ENCODE results near the gene KCNAB2.
"Not testable (repeated sequence)": the region's sequence is repeated elsewhere in the genome, so short reads cannot be mapped to it uniquely, and the experiment has no call there.

Gene KCNAB2

GRCh38 chr1:6059866-6060265 lies 14.2 kb downstream of the KCNAB2 start:
- Histone ChIP-seq H3K4me1 (ENCODE audit: insufficient read depth, low read length, severe bottlenecking) (no peaks in the 10 kb centered on the region), H3K4me2 (ENCODE audit: low read length) (no peak overlapping the region), H3K27me3 (ENCODE audit: insufficient read depth, low read length) (no peaks in the 10 kb centered on the region), H3K36me3 (ENCODE audit: insufficient read depth, low read length) (peaks cover 17% of the 10 kb centered on the region; the same call in 1 of the 2 replicates), H3K27ac (ENCODE audit: low read depth, low read length, poor library complexity, severe bottlenecking) (no peak overlapping the region), H3K9me2 (ENCODE audit: low read depth, low read length) (no peaks in the 10 kb centered on the region), H3K9ac (ENCODE audit: low read length) (no peak overlapping the region), H2AFZ (ENCODE audit: low read length) (no peak overlapping the region), H3F3A (ENCODE audit: insufficient read depth, low read length) (no peaks in the 10 kb centered on the region), H3K4me3 (ENCODE audit: low read depth, low read length, poor library complexity, severe bottlenecking) (no peak overlapping the region), H3K79me2 (ENCODE audit: insufficient read depth, low read length) (no peaks in the 10 kb centered on the region), H4K20me1 (ENCODE audit: insufficient read depth, low read length) (no peaks in the 10 kb centered on the region), H3K9me3 (ENCODE audit: low read length) (no peaks in the 10 kb centered on the region)
- no peak for TF ChIP-seq EZH2 (IDR thresholded peaks at IDR 0.05; ENCODE audit: borderline replicate concordance, low read length)
- TF ChIP-seq CTCF (IDR thresholded peaks at IDR 0.05; ENCODE audit: low read length) = no peak

- Histone ChIP-seq H3K9ac (ENCODE audit: low read length) (no peak overlapping the region), H4K20me1 (ENCODE audit: insufficient read depth, low read length) (no peaks in the 10 kb centered on the region), H3K9me3 (ENCODE audit: low read length) (no peaks in the 10 kb centered on the region), H3F3A (ENCODE audit: insufficient read depth, low read length) (no peaks in the 10 kb centered on the region), H3K36me3 (ENCODE audit: insufficient read depth, low read length) (peaks cover 28% of the 10 kb centered on the region), H3K27ac (ENCODE audit: low read depth, low read length, poor library complexity, severe bottlenecking) (no peak overlapping the region), H3K9me2 (ENCODE audit: low read depth, low read length) (no peaks in the 10 kb centered on the region), H3K79me2 (ENCODE audit: insufficient read depth, low read length) (no peaks in the 10 kb centered on the region), H3K4me1 (ENCODE audit: insufficient read depth, low read length, severe bottlenecking) (no peaks in the 10 kb centered on the region), H3K4me3 (ENCODE audit: low read depth, low read length, poor library complexity, severe bottlenecking) (no peak overlapping the region), H2AFZ (ENCODE audit: low read length) (no peak overlapping the region), H3K27me3 (ENCODE audit: insufficient read depth, low read length) (no peaks in the 10 kb centered on the region), H3K4me2 (ENCODE audit: low read length) (no peak overlapping the region)
- TF ChIP-seq EZH2 (IDR thresholded peaks at IDR 0.05; ENCODE audit: borderline replicate concordance, low read length) (no peak), CTCF (IDR thresholded peaks at IDR 0.05; ENCODE audit: low read length) (no peak)
These were observed 17.0 kb downstream of the KCNAB2 start for GRCh38 chr1:6062670-6063069.

- H3K9ac ChIP-seq (ENCODE audit: low read length); H3K4me3 ChIP-seq (ENCODE audit: low read depth, low read length, poor library complexity, severe bottlenecking); H3K27ac ChIP-seq (ENCODE audit: low read depth, low read length, poor library complexity, severe bottlenecking); H3F3A ChIP-seq (ENCODE audit: insufficient read depth, low read length); H3K79me2 ChIP-seq (ENCODE audit: insufficient read depth, low read length); H3K4me2 ChIP-seq (ENCODE audit: low read length); H3K4me1 ChIP-seq (ENCODE audit: insufficient read depth, low read length, severe bottlenecking); H2AFZ ChIP-seq (ENCODE audit: low read length); H3K9me2 ChIP-seq (ENCODE audit: low read depth, low read length); H4K20me1 ChIP-seq (ENCODE audit: insufficient read depth, low read length); H3K9me3 ChIP-seq (ENCODE audit: low read length); H3K27me3 ChIP-seq (ENCODE audit: insufficient read depth, low read length): not testable (repeated sequence)
- H3K36me3 ChIP-seq (ENCODE audit: insufficient read depth, low read length) = peaks cover 28% of the 10 kb centered on the region
These were observed 17.9 kb downstream of the KCNAB2 start for GRCh38 chr1:6063532-6064053.

- no peaks in the 10 kb centered on the region for H3K4me1 ChIP-seq (ENCODE audit: insufficient read depth, low read length, severe bottlenecking)
- H2AFZ ChIP-seq (ENCODE audit: low read length) = no peak overlapping the region
- H3K79me2 ChIP-seq (ENCODE audit: insufficient read depth, low read length) = no peaks in the 10 kb centered on the region
- TF ChIP-seq CTCF (IDR thresholded peaks at IDR 0.05; ENCODE audit: low read length) (no peak), EZH2 (IDR thresholded peaks at IDR 0.05; ENCODE audit: borderline replicate concordance, low read length) (no peak)
- H3K27me3 ChIP-seq (ENCODE audit: insufficient read depth, low read length) = no peaks in the 10 kb centered on the region
- no peak overlapping the region for H3K9ac ChIP-seq (ENCODE audit: low read length)
- H3K9me2 ChIP-seq (ENCODE audit: low read depth, low read length) = no peaks in the 10 kb centered on the region
- H3K36me3 ChIP-seq (ENCODE audit: insufficient read depth, low read length) = peaks cover 24% of the 10 kb centered on the region
- no peaks in the 10 kb centered on the region for H3F3A ChIP-seq (ENCODE audit: insufficient read depth, low read length)
- no peak overlapping the region for H3K4me3 ChIP-seq (ENCODE audit: low read depth, low read length, poor library complexity, severe bottlenecking)
- no peak overlapping the region for H3K4me2 ChIP-seq (ENCODE audit: low read length)
- no peaks in the 10 kb centered on the region for H4K20me1 ChIP-seq (ENCODE audit: insufficient read depth, low read length)
- H3K9me3 ChIP-seq (ENCODE audit: low read length) = no peaks in the 10 kb centered on the region
- no peak overlapping the region for H3K27ac ChIP-seq (ENCODE audit: low read depth, low read length, poor library complexity, severe bottlenecking)
These were observed 19.6 kb downstream of the KCNAB2 start for GRCh38 chr1:6065093-6065858.
